ENCODE results near the gene LGALS4.

The LGALS4 gene

DNA sequence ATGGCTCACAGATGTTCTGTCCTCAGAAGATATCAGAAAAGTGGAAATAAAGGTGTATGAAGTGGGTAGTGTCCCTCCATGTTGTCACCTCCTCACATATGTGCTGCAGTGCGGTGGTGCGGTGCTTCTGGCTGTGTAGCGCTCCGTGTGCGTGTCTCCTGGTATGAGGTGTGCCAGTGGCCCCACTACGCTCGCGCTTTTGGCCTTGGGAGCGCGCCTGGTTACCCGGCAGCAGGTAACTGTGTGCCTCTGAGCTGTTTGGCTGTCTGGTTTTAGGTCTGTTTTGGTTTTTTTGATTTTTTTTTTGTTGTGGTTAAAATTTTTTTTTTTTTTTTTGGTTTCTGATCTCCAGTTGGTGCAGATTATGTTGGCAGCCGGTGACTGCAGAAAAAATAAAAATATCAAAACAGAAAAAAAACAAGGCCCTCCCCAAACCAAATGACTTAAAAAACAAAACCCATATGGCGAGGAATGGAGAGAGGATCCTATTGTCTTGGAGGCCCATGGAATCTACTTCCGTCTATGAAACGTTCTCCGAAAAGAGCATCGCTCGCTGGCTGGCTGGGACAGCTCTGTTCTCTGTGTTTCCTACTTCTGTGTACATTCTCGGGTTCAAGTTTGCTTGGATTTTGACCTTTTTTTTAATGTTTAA, 29.2 kb upstream of the LGALS4 start:
- TF ChIP-seq ZNF8 (CRISPR knock-in tag; IDR thresholded peaks at IDR 0.05) (no peak), ZNF70 (CRISPR knock-in tag; IDR thresholded peaks at IDR 0.05) (no peak), ZFP3 (CRISPR knock-in tag; IDR thresholded peaks at IDR 0.05) (no peak), RARB (CRISPR knock-in tag; IDR thresholded peaks at IDR 0.05) (no peak), BACH2 (CRISPR knock-in tag; IDR thresholded peaks at IDR 0.05; ENCODE audit: borderline replicate concordance) (no peak), SNAI2 (CRISPR knock-in tag; IDR thresholded peaks at IDR 0.05) (no peak), GLIS3 (CRISPR knock-in tag; IDR thresholded peaks at IDR 0.05) (no peak), CSDC2 (CRISPR knock-in tag; IDR thresholded peaks at IDR 0.05) (no peak), ZC3H10 (CRISPR knock-in tag; IDR thresholded peaks at IDR 0.05) (no peak), ARNTL (CRISPR knock-in tag; IDR thresholded peaks at IDR 0.05; ENCODE audit: borderline replicate concordance, low read depth) (no peak), TOX (CRISPR knock-in tag; IDR thresholded peaks at IDR 0.05; ENCODE audit: borderline replicate concordance) (no peak)
- TF ChIP-seq, protein P1, sequence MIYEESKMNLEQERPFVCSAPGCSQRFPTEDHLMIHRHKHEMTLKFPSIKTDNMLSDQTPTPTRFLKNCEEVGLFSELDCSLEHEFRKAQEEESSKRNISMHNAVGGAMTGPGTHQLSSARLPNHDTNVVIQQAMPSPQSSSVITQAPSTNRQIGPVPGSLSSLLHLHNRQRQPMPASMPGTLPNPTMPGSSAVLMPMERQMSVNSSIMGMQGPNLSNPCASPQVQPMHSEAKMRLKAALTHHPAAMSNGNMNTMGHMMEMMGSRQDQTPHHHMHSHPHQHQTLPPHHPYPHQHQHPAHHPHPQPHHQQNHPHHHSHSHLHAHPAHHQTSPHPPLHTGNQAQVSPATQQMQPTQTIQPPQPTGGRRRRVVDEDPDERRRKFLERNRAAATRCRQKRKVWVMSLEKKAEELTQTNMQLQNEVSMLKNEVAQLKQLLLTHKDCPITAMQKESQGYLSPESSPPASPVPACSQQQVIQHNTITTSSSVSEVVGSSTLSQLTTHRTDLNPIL (CRISPR knock-in tag; IDR thresholded peaks at IDR 0.05; ENCODE audit: low read depth), result no peak
- TF ChIP-seq, protein P2, sequence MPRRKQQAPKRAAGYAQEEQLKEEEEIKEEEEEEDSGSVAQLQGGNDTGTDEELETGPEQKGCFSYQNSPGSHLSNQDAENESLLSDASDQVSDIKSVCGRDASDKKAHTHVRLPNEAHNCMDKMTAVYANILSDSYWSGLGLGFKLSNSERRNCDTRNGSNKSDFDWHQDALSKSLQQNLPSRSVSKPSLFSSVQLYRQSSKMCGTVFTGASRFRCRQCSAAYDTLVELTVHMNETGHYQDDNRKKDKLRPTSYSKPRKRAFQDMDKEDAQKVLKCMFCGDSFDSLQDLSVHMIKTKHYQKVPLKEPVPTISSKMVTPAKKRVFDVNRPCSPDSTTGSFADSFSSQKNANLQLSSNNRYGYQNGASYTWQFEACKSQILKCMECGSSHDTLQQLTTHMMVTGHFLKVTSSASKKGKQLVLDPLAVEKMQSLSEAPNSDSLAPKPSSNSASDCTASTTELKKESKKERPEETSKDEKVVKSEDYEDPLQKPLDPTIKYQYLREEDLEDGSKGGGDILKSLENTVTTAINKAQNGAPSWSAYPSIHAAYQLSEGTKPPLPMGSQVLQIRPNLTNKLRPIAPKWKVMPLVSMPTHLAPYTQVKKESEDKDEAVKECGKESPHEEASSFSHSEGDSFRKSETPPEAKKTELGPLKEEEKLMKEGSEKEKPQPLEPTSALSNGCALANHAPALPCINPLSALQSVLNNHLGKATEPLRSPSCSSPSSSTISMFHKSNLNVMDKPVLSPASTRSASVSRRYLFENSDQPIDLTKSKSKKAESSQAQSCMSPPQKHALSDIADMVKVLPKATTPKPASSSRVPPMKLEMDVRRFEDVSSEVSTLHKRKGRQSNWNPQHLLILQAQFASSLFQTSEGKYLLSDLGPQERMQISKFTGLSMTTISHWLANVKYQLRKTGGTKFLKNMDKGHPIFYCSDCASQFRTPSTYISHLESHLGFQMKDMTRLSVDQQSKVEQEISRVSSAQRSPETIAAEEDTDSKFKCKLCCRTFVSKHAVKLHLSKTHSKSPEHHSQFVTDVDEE (CRISPR knock-in tag; IDR thresholded peaks at IDR 0.05), result no peak
- TF ChIP-seq, protein P3, sequence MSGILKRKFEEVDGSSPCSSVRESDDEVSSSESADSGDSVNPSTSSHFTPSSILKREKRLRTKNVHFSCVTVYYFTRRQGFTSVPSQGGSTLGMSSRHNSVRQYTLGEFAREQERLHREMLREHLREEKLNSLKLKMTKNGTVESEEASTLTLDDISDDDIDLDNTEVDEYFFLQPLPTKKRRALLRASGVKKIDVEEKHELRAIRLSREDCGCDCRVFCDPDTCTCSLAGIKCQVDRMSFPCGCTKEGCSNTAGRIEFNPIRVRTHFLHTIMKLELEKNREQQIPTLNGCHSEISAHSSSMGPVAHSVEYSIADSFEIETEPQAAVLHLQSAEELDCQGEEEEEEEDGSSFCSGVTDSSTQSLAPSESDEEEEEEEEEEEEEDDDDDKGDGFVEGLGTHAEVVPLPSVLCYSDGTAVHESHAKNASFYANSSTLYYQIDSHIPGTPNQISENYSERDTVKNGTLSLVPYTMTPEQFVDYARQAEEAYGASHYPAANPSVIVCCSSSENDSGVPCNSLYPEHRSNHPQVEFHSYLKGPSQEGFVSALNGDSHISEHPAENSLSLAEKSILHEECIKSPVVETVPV (CRISPR knock-in tag; IDR thresholded peaks at IDR 0.05), result no peak
- TF ChIP-seq, protein P4, sequence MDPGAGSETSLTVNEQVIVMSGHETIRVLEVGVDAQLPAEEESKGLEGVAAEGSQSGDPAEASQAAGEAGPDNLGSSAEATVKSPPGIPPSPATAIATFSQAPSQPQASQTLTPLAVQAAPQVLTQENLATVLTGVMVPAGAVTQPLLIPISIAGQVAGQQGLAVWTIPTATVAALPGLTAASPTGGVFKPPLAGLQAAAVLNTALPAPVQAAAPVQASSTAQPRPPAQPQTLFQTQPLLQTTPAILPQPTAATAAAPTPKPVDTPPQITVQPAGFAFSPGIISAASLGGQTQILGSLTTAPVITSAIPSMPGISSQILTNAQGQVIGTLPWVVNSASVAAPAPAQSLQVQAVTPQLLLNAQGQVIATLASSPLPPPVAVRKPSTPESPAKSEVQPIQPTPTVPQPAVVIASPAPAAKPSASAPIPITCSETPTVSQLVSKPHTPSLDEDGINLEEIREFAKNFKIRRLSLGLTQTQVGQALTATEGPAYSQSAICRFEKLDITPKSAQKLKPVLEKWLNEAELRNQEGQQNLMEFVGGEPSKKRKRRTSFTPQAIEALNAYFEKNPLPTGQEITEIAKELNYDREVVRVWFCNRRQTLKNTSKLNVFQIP (CRISPR knock-in tag; IDR thresholded peaks at IDR 0.05; ENCODE audit: borderline replicate concordance, low read depth), result no peak
- TF ChIP-seq, protein P5, sequence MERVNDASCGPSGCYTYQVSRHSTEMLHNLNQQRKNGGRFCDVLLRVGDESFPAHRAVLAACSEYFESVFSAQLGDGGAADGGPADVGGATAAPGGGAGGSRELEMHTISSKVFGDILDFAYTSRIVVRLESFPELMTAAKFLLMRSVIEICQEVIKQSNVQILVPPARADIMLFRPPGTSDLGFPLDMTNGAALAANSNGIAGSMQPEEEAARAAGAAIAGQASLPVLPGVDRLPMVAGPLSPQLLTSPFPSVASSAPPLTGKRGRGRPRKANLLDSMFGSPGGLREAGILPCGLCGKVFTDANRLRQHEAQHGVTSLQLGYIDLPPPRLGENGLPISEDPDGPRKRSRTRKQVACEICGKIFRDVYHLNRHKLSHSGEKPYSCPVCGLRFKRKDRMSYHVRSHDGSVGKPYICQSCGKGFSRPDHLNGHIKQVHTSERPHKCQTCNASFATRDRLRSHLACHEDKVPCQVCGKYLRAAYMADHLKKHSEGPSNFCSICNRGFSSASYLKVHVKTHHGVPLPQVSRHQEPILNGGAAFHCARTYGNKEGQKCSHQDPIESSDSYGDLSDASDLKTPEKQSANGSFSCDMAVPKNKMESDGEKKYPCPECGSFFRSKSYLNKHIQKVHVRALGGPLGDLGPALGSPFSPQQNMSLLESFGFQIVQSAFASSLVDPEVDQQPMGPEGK (CRISPR knock-in tag; IDR thresholded peaks at IDR 0.05; ENCODE audit: borderline replicate concordance), result no peak

DNA sequence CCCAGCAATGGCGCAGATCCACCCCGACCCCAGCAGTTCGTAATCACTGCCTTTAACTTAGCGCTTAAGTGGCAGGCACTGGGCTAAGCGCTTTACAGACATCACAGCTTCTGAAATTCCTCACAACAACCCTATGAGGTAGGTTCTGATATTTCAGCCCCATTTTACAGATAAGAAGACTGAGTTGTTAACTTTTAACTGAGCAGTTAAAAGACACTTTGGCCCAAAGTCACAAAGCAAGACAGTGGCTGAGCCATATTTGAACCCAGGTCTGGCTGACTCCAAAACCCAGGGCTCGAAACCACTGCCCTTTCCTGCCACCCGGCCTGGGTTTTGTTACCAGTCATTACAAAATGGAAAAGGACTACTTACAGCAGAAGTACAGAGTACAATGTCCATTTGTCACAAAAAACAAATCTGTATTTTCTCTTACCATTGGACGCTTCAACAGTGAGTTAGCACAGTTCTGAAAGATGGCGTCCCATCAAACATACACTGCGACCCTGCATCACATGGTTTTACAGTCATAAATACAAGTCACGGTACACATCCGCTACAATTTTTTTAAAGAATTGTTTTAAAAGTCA, 28.5 kb upstream of the LGALS4 start:
- TF ChIP-seq ARNTL (CRISPR knock-in tag; IDR thresholded peaks at IDR 0.05; ENCODE audit: borderline replicate concordance, low read depth) (no peak), ZC3H10 (CRISPR knock-in tag; IDR thresholded peaks at IDR 0.05) (no peak), ZNF565 (CRISPR knock-in tag; conservative IDR thresholded peaks at IDR 0.05; ENCODE audit: low read depth) (no peak), ZNF8 (CRISPR knock-in tag; IDR thresholded peaks at IDR 0.05) (no peak), TOX (CRISPR knock-in tag; IDR thresholded peaks at IDR 0.05; ENCODE audit: borderline replicate concordance) (no peak), TCF4 (CRISPR knock-in tag; IDR thresholded peaks at IDR 0.05; ENCODE audit: borderline replicate concordance) (no peak), SNAI2 (CRISPR knock-in tag; IDR thresholded peaks at IDR 0.05) (no peak)
- no peak for ATAC-seq

More for the DNA sequence above, 29.2 kb upstream of the LGALS4 start:
- ATAC-seq, result no peak

DNA sequence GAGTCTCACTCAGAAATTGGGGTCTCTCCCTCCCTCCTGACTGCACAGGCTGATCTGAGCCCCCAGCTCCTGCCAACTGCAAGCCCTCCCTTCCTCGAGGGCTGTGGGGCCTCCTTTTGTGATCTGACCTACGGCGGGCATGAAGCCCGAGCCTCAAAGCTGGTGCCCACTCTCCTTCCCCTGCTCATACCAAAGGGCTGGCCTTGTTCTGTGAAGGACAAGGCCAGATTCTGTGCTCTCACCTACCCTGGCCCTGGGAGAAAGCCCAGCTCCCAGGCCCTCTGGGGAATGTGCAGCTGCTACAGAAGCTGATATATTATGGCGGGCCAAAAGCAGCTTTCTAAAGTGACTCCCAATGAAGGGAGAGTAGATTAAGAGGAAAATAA, 27.8 kb upstream of the LGALS4 start:
- TF ChIP-seq SNAI2 (CRISPR knock-in tag; IDR thresholded peaks at IDR 0.05) (no peak), ZNF70 (CRISPR knock-in tag; IDR thresholded peaks at IDR 0.05) (peak; percentile 36; the same call in 1 of the 2 replicates)
- ATAC-seq, result no peak

All from SK-N-SH treated with all-trans-retinoic acid at 6 μM for 48 hours (cell line).